GM10248 (cell line): ENCODE measurements around the gene HNRNPA2B1.
"Not testable (repeated sequence)": the region's sequence is repeated elsewhere in the genome, so short reads cannot be mapped to it uniquely, and the experiment has no call there.

Experiments used
- CTCF ChIA-PET: fragments of 300-600 bp; sonication (Branson Sonifier 250); formaldehyde crosslinking; extraction: SDS; loops from one replicate; lab custom pipeline; 2021; ENCODE audit warnings: antibody characterized with exemption; lab: Yijun Ruan, JAX
- POLR2A ChIA-PET: fragments of 350-650 bp; sonication (Branson Sonifier 250); formaldehyde crosslinking; extraction: SDS; loops from one replicate; lab custom pipeline; 2020; ENCODE audit warnings: antibody characterized with exemption; lab: Yijun Ruan, JAX
- DNase-seq: peaks from one replicate; pipeline ENCODE4 v3.0.0; 2012; ENCODE audit errors: extremely low spot score
- TF ChIP-seq, protein P1 (sequence below): IDR thresholded peaks from 2 replicates; pipeline ENCODE4 v1.5.1; 2012; ENCODE audit warnings: mild to moderate bottlenecking, low read depth; ENCODE audit errors: extremely low read depth, missing control alignments, control extremely low read depth

HNRNPA2B1 gene

GRCh38 chr7:26178272-26178960, 22.1 kb downstream of the HNRNPA2B1 start:
- POLR2A ChIA-PET, result interaction anchor here (1.0 kb wide), 1 partner anchor 27 kb away, joined by 4 read pairs; the partner anchor contains the start of gene NFE2L3
- CTCF ChIA-PET, result interaction anchor here (2.4 kb wide), 1 partner anchor 27 kb away, joined by 5 read pairs; the partner anchor contains the start of gene NFE2L3

GRCh38 chr7:26177269-26177668, 23.3 kb downstream of the HNRNPA2B1 start:
- DNase-seq, POLR2A ChIA-PET, CTCF ChIA-PET: not testable (repeated sequence)

More at GRCh38 chr7:26178272-26178960, 22.1 kb downstream of the HNRNPA2B1 start:
- TF ChIP-seq, protein P1, sequence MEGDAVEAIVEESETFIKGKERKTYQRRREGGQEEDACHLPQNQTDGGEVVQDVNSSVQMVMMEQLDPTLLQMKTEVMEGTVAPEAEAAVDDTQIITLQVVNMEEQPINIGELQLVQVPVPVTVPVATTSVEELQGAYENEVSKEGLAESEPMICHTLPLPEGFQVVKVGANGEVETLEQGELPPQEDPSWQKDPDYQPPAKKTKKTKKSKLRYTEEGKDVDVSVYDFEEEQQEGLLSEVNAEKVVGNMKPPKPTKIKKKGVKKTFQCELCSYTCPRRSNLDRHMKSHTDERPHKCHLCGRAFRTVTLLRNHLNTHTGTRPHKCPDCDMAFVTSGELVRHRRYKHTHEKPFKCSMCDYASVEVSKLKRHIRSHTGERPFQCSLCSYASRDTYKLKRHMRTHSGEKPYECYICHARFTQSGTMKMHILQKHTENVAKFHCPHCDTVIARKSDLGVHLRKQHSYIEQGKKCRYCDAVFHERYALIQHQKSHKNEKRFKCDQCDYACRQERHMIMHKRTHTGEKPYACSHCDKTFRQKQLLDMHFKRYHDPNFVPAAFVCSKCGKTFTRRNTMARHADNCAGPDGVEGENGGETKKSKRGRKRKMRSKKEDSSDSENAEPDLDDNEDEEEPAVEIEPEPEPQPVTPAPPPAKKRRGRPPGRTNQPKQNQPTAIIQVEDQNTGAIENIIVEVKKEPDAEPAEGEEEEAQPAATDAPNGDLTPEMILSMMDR, result no peak
- DNase-seq, result no peak

- POLR2A ChIA-PET, DNase-seq, CTCF ChIA-PET: not testable (repeated sequence)
Observed at GRCh38 chr7:26176696-26177095, 23.9 kb downstream of the HNRNPA2B1 start.

GRCh38 chr7:26175903-26176302, 24.6 kb downstream of the HNRNPA2B1 start:
- CTCF ChIA-PET, DNase-seq: not testable (repeated sequence)
- POLR2A ChIA-PET, result interaction anchor here (0.7 kb wide), 1 partner anchor 8 kb away, joined by 5 read pairs; no protein-coding TSS in a partner anchor

GRCh38 chr7:26172048-26172447, 28.5 kb downstream of the HNRNPA2B1 start:
- no peak for DNase-seq
- TF ChIP-seq, protein P1, result no peak
- ChIA-PET POLR2A (no interaction called here), CTCF (interaction anchor here (1.0 to 3.4 kb wide), 4 partner anchors 8 to 82 kb away, joined by 3 to 17 read pairs (median 3); no protein-coding TSS in a partner anchor)

DNA sequence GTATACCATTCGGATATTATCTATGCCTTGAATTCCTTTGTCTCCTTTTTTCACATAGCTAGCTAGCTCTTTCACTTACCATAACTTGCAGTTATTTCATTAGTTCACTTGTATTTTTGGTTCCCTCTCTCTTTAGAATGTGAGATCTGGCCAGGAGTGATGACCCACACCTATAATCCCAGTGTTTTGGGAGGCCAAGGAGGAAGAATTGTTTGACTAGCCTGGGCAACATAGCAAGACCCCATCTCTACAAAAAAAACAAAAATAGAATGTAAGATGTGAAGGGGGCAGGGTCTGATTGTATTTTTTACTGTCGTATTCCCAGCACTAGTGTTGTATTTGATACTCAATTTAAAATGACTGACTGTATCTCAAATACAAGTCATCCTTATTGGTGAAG, 28.9 kb downstream of the HNRNPA2B1 start:
- TF ChIP-seq, protein P1, result no peak
- DNase-seq, result no peak
- POLR2A ChIA-PET, result interaction anchor here (0.6 kb wide), 1 partner anchor 1598 kb away, joined by 3 read pairs; the partner anchor contains the start of gene PALS2
- CTCF ChIA-PET, result interaction anchor here (0.7 to 3.4 kb wide), 5 partner anchors 9 to 279 kb away, joined by 3 to 17 read pairs (median 3); no protein-coding TSS in a partner anchor

DNA sequence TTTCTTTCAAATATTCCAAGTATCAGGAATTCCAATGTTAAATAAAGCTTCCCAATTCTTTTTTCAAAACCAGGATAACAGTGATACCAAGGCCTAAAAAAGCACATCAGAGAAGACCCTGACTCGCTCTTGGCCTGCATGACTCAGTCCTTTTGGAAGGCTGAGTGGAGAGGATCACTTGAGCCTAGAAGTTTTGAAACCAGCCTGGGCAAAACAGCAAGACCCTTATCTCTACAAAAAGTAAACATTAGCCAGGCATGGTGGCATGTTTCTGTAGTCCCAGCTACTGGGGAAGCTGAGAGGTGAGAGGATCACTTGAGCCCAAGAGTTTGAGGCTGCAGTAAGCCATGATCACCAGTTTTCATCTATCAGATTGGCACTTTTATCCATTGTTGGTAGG, 29.9 kb downstream of the HNRNPA2B1 start:
- POLR2A ChIA-PET, result interaction anchor here (0.6 kb wide), 1 partner anchor 1598 kb away, joined by 3 read pairs; the partner anchor contains the start of gene PALS2
- TF ChIP-seq, protein P1, result no peak
- no peak for DNase-seq
- CTCF ChIA-PET, result interaction anchor here (1.3 to 3.4 kb wide), 2 partner anchors 10 to 20 kb away, joined by 3 to 17 read pairs; no protein-coding TSS in a partner anchor

DNA sequence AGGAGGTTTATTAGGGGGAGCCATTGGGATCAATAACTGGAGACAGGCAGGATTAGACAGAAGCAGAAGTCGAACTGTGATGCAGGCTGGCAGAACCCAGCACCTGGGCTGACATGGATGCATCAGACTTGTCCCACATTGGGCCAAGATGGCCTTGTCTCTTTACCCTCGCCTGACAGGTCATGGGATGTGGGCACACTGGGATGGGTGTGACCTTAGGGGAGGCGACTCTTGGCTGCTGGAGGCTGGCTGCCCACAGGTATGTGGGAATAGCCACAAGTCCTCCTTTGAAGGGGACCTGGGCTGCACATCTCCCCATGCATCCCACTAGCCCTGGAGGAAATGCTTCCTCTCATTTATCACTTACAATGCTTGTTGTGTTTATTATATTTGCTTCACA, 31.3 kb downstream of the HNRNPA2B1 start:
- CTCF ChIA-PET, result interaction anchor here (3.4 kb wide), 1 partner anchor 9 kb away, joined by 17 read pairs; no protein-coding TSS in a partner anchor
- TF ChIP-seq, protein P1, result no peak
- DNase-seq, result no peak
- POLR2A ChIA-PET, result interaction anchor here (0.6 kb wide), 1 partner anchor 23 kb away, joined by 3 read pairs; no protein-coding TSS in a partner anchor
